ENCODE results near the gene ACSS1. TPM values are rescaled to one million over a fixed set of nuclear protein-coding genes. Genes with fewer than 3 reads are reported as not detected.

The ACSS1 gene
- total RNA-seq, 1 donor from 2014 or later, result 0.72 TPM

GRCh38 chr20:25030649-25031207 lies 27.2 kb downstream of the ACSS1 start:
- Mint-ChIP-seq H3K4me3 (ENCODE audit: low read depth) (no peak overlapping the region), H3K36me3 (ENCODE audit: insufficient read depth) (no peaks in the 10 kb centered on the region), H3K9me3 (ENCODE audit: low read depth) (no peaks in the 10 kb centered on the region), H3K27me3 (peaks cover 7% of the 10 kb centered on the region), H3K4me1 (ENCODE audit: low read depth) (peaks cover 3% of the 10 kb centered on the region), H3K27ac (no peak overlapping the region)
- no peak for DNase-seq (ENCODE audit: low spot score, unreplicated experiment)
- no peak for TF ChIP-seq CTCF (IDR thresholded peaks at IDR 0.05; ENCODE audit: unreplicated experiment)

- Mint-ChIP-seq H3K27me3 (peaks cover 7% of the 10 kb centered on the region), H3K36me3 (ENCODE audit: insufficient read depth) (no peaks in the 10 kb centered on the region), H3K4me1 (ENCODE audit: low read depth) (peaks cover 3% of the 10 kb centered on the region), H3K4me3 (ENCODE audit: low read depth) (no peak overlapping the region), H3K27ac (no peak overlapping the region), H3K9me3 (ENCODE audit: low read depth) (no peaks in the 10 kb centered on the region)
- no peak for TF ChIP-seq CTCF (IDR thresholded peaks at IDR 0.05; ENCODE audit: unreplicated experiment)
- DNase-seq (ENCODE audit: low spot score, unreplicated experiment), result no peak
Measured at GRCh38 chr20:25030007-25030648, 27.8 kb downstream of the ACSS1 start.

- Mint-ChIP-seq H3K36me3 (ENCODE audit: insufficient read depth) (no peaks in the 10 kb centered on the region), H3K4me1 (ENCODE audit: low read depth) (no peaks in the 10 kb centered on the region), H3K4me3 (ENCODE audit: low read depth) (no peak overlapping the region), H3K27me3 (peaks cover 7% of the 10 kb centered on the region), H3K9me3 (ENCODE audit: low read depth) (no peaks in the 10 kb centered on the region), H3K27ac (no peak overlapping the region)
- no peak for DNase-seq (ENCODE audit: low spot score, unreplicated experiment)
- TF ChIP-seq CTCF (IDR thresholded peaks at IDR 0.05; ENCODE audit: unreplicated experiment), result no peak
Measured at GRCh38 chr20:25025986-25026605, 31.8 kb downstream of the ACSS1 start.

GRCh38 chr20:25025091-25025861 lies 32.7 kb downstream of the ACSS1 start:
- no peak for DNase-seq (ENCODE audit: low spot score, unreplicated experiment)
- Mint-ChIP-seq H3K27ac (no peak overlapping the region), H3K36me3 (ENCODE audit: insufficient read depth) (no peaks in the 10 kb centered on the region), H3K9me3 (ENCODE audit: low read depth) (no peaks in the 10 kb centered on the region), H3K4me3 (ENCODE audit: low read depth) (no peak overlapping the region), H3K4me1 (ENCODE audit: low read depth) (no peaks in the 10 kb centered on the region), H3K27me3 (peaks cover 5% of the 10 kb centered on the region)
- TF ChIP-seq CTCF (IDR thresholded peaks at IDR 0.05; ENCODE audit: unreplicated experiment), result no peak

GRCh38 chr20:25024171-25024570 lies 33.8 kb downstream of the ACSS1 start:
- Mint-ChIP-seq H3K36me3 (ENCODE audit: insufficient read depth) (no peaks in the 10 kb centered on the region), H3K9me3 (ENCODE audit: low read depth) (no peaks in the 10 kb centered on the region), H3K4me3 (ENCODE audit: low read depth) (no peak overlapping the region), H3K4me1 (ENCODE audit: low read depth) (peaks cover 3% of the 10 kb centered on the region), H3K27ac (no peak overlapping the region), H3K27me3 (no peaks in the 10 kb centered on the region)
- no peak for TF ChIP-seq CTCF (IDR thresholded peaks at IDR 0.05; ENCODE audit: unreplicated experiment)
- no peak for DNase-seq (ENCODE audit: low spot score, unreplicated experiment)

Data from progenitor cell of endocrine pancreas (in vitro differentiated cells).